Measurements from ENCODE around the gene MMP13.

MMP13 gene

GRCh38 chr11:102900346-102900745, 55.2 kb downstream of the MMP13 start:
- no peaks in the 10 kb centered on the region for H3K9me3 ChIP-seq (ENCODE audit: control insufficient read depth in 2 of 2, low read length in 2 of 2)
- H3K36me3 ChIP-seq (ENCODE audit: control insufficient read depth in 2 of 2, insufficient read depth in 2 of 2, low read length in 2 of 2) = no peaks in the 10 kb centered on the region
- no peaks in the 10 kb centered on the region for H3K4me1 ChIP-seq (ENCODE audit: control insufficient read depth, insufficient read depth, low read length)
- no peak overlapping the region for H3K27ac ChIP-seq (ENCODE audit: low read length)
- H3K9ac ChIP-seq (ENCODE audit: low read length in 2 of 2) = no peak overlapping the region
- H3K4me3 ChIP-seq (ENCODE audit: low read length in 2 of 2) = no peak overlapping the region
- no peaks in the 10 kb centered on the region for H3K27me3 ChIP-seq (ENCODE audit: control insufficient read depth in 1 of 2, insufficient read depth in 2 of 2, low read length in 2 of 2)

Measured in stomach smooth muscle (tissue), 2 donors.